HEK293 (cell line): ENCODE results near the gene PPP1R14C.

Experiments used
- CTCF ChIA-PET: fragments of 350-600 bp; formaldehyde crosslinking; extraction: SDS; loops from one replicate; lab custom pipeline; 2021; ENCODE audit warnings: antibody characterized with exemption; lab: Yijun Ruan, JAX
- POLR2A ChIA-PET: fragments of 300-600 bp; formaldehyde crosslinking; extraction: SDS; loops from one replicate; lab custom pipeline; 2020; ENCODE audit warnings: antibody characterized with exemption, inconsistent platforms; lab: Yijun Ruan, JAX
- H3K27ac ChIP-seq: fragments of 200-500 bp; sonication (Bioruptor generic); 2 replicates; pipeline ENCODE4 v1.5.1; 2014; ENCODE audit warnings: low read depth, low read length, control low read depth, inconsistent platforms; ENCODE audit errors: extremely low read depth
- H3K36me3 ChIP-seq, 2 experiments: fragments of 200-500 bp in 1 of 2; sonication (Bioruptor generic) in 1 of 2; 1 replicate in 1 of 2; 2 replicates in 1 of 2; pipeline ENCODE4 v1.5.1; 2014 to 2017; ENCODE audit warnings: inconsistent platforms in 2 of 2, low read length in 2 of 2; ENCODE audit not compliant: control insufficient read depth in 2 of 2, insufficient read depth in 1 of 2
- H3K4me1 ChIP-seq: fragments of 200-500 bp; sonication (Bioruptor generic); 2 replicates; pipeline ENCODE4 v1.5.1; 2014; ENCODE audit warnings: mild to moderate bottlenecking, low read length, inconsistent platforms; ENCODE audit not compliant: control insufficient read depth, insufficient read depth
- H3K4me3 ChIP-seq: 2 replicates; pipeline ENCODE4 v1.5.1; 2011; ENCODE audit warnings: low read depth, mild to moderate bottlenecking, control low read depth, low read length, moderate library complexity
- H3K9me3 ChIP-seq: fragments of 200-500 bp; sonication (Bioruptor generic); 2 replicates; pipeline ENCODE4 v1.5.1; 2014; ENCODE audit warnings: low read depth, low read length, inconsistent platforms; ENCODE audit not compliant: control insufficient read depth, insufficient read depth
- FEZF1 ChIP-seq: fragments of 450-650 bp; formaldehyde crosslinking; IDR thresholded peaks from 2 replicates; pipeline ENCODE4 v1.5.1; 2016; ENCODE audit warnings: missing biosample characterization, missing genetic modification characterization
- GLIS1 ChIP-seq: fragments of 450-650 bp; formaldehyde crosslinking; IDR thresholded peaks from 2 replicates; pipeline ENCODE4 v1.5.1; 2016; ENCODE audit warnings: missing biosample characterization, missing genetic modification characterization
- KLF7 ChIP-seq: fragments of 450-650 bp; formaldehyde crosslinking; IDR thresholded peaks from 2 replicates; pipeline ENCODE4 v1.5.1; 2016; ENCODE audit warnings: missing biosample characterization, missing genetic modification characterization, borderline replicate concordance
- OSR2 ChIP-seq: fragments of 450-650 bp; formaldehyde crosslinking; IDR thresholded peaks from 2 replicates; pipeline ENCODE4 v1.5.1; 2016; ENCODE audit warnings: missing biosample characterization, missing genetic modification characterization
- SCRT2 ChIP-seq: fragments of 450-650 bp; formaldehyde crosslinking; IDR thresholded peaks from 2 replicates; pipeline ENCODE4 v1.5.1; 2016; ENCODE audit warnings: missing biosample characterization, missing genetic modification characterization
- SP7 ChIP-seq: fragments of 450-650 bp; formaldehyde crosslinking; IDR thresholded peaks from 2 replicates; pipeline ENCODE4 v1.5.1; 2016; ENCODE audit warnings: missing biosample characterization, missing genetic modification characterization
- TRIM28 ChIP-seq: IDR thresholded peaks from 2 replicates; pipeline ENCODE4 v1.6.1; 2011; ENCODE audit warnings: low read length, control low read depth, borderline replicate concordance
- ZBTB48 ChIP-seq: fragments of 450-650 bp; formaldehyde crosslinking; IDR thresholded peaks from 2 replicates; pipeline ENCODE4 v1.5.1; 2016; ENCODE audit warnings: missing biosample characterization, missing genetic modification characterization
- ZEB2 ChIP-seq: fragments of 450-650 bp; formaldehyde crosslinking; IDR thresholded peaks from 2 replicates; pipeline ENCODE4 v1.5.1; 2016; ENCODE audit warnings: missing biosample characterization, missing genetic modification characterization
- ZFP37 ChIP-seq: fragments of 450-650 bp; formaldehyde crosslinking; IDR thresholded peaks from 2 replicates; pipeline ENCODE4 v1.5.1; 2016; ENCODE audit warnings: missing biosample characterization, missing genetic modification characterization
- ZNF239 ChIP-seq: fragments of 450-650 bp; formaldehyde crosslinking; IDR thresholded peaks from 2 replicates; pipeline ENCODE4 v1.5.1; 2016; ENCODE audit warnings: missing biosample characterization, missing genetic modification characterization
- ZNF302 ChIP-seq: fragments of 450-650 bp; formaldehyde crosslinking; IDR thresholded peaks from 2 replicates; pipeline ENCODE4 v1.5.1; 2016; ENCODE audit warnings: missing biosample characterization, missing genetic modification characterization, low read depth
- ZNF341 ChIP-seq: fragments of 450-650 bp; formaldehyde crosslinking; IDR thresholded peaks from 2 replicates; pipeline ENCODE4; 2016; ENCODE audit warnings: low read depth, missing biosample characterization, missing genetic modification characterization
- ZNF391 ChIP-seq: fragments of 450-650 bp; formaldehyde crosslinking; IDR thresholded peaks from 2 replicates; pipeline ENCODE4 v1.5.1; 2016; ENCODE audit warnings: low read depth, missing biosample characterization, missing genetic modification characterization, borderline replicate concordance
- ZNF433 ChIP-seq: fragments of 450-650 bp; formaldehyde crosslinking; IDR thresholded peaks from 2 replicates; pipeline ENCODE4 v1.5.1; 2016; ENCODE audit warnings: missing biosample characterization, missing genetic modification characterization, low read depth
- ZNF501 ChIP-seq: fragments of 450-650 bp; formaldehyde crosslinking; IDR thresholded peaks from 2 replicates; pipeline ENCODE4 v1.5.1; 2016; ENCODE audit warnings: missing biosample characterization, missing genetic modification characterization
- ZNF610 ChIP-seq: fragments of 450-650 bp; formaldehyde crosslinking; IDR thresholded peaks from 2 replicates; pipeline ENCODE4 v1.5.1; 2016; ENCODE audit warnings: missing biosample characterization, missing genetic modification characterization, borderline replicate concordance
- ZNF664 ChIP-seq: fragments of 450-650 bp; formaldehyde crosslinking; IDR thresholded peaks from 2 replicates; pipeline ENCODE4 v1.5.1; 2016; ENCODE audit warnings: missing biosample characterization, missing genetic modification characterization
- ZSCAN30 ChIP-seq: fragments of 450-650 bp; IDR thresholded peaks from 2 replicates; pipeline ENCODE4 v1.5.1; 2018; ENCODE audit warnings: missing biosample characterization, mild to moderate bottlenecking, missing genetic modification characterization, moderate library complexity
- TF ChIP-seq, protein P1 (sequence below): fragments of 450-650 bp; formaldehyde crosslinking; IDR thresholded peaks from 2 replicates; pipeline ENCODE4 v1.5.1; 2016; ENCODE audit warnings: missing biosample characterization, missing genetic modification characterization
- TF ChIP-seq, protein P2 (sequence below): fragments of 450-650 bp; formaldehyde crosslinking; IDR thresholded peaks from 2 replicates; pipeline ENCODE4 v1.5.1; 2017; ENCODE audit warnings: missing biosample characterization, missing genetic modification characterization
- TF ChIP-seq, protein P3 (sequence below): fragments of 450-650 bp; formaldehyde crosslinking; IDR thresholded peaks from 2 replicates; pipeline ENCODE4 v1.5.1; 2016; ENCODE audit warnings: missing biosample characterization, missing genetic modification characterization
- TF ChIP-seq, protein P4 (sequence below): fragments of 450-650 bp; formaldehyde crosslinking; IDR thresholded peaks from 2 replicates; pipeline ENCODE4 v1.5.1; 2016; ENCODE audit warnings: missing biosample characterization, missing genetic modification characterization

Gene PPP1R14C

DNA sequence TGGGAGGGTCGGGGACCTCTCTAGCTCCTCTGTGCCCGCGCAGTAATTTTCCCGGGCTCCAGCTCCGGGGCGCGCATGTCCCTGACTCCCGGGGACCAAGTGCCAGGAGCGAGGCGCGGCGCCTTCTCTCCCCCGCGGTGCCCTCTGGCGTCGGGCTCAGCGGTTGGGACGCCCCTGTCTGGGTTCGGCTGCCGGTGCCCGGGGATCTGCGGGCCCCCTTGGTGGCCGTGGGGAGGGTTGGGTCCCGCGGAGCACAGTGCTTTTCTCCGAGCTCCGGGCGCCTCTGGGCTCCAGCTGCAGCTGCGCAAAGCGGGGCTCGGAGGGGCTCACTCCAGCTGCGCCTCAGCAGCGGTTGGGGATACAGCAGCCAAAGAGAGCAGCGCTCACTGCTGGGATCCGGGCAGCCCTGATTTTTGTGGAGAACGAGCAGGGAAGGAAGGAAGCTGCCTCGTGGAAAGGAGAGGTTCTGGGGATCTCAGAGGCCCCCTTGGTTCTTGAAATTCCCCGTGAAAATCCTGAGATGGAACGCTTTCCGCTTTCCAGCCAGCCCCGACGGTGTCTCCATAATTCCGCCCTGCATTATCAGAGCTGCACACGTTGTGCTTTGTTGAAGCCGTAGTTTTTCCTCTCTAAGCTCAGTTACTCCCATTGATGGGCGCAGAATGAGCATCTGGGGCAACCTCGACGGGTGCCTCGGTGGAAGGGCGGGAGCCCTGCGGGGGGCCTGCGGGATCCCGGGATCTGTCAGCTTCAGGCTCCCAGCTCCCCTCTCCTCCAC lies 861 bp downstream of the PPP1R14C start (continued):
- TF ChIP-seq GLIS1 (peak; percentile 62), ZBTB48 (peak; percentile 53; the same call in 1 of the 2 replicates), ZNF391 (tag by site-specific recombination) (0 out of 2 replicates have a peak, but pooled peaks have one; percentile 14), ZNF239 (no peak), ZEB2 (peak; percentile 52; the same call in 1 of the 2 replicates), ZNF341 (0 out of 2 replicates have a peak, but pooled peaks have one; percentile 25), ZNF610 (tag by site-specific recombination) (0 out of 2 replicates have a peak, but pooled peaks have one; percentile 23), ZNF501 (tag by site-specific recombination) (peak; percentile 29; the same call in 1 of the 2 replicates), ZNF433 (tag by site-specific recombination) (no peak), ZFP37 (tag by site-specific recombination) (peak; percentile 44; the same call in 1 of the 2 replicates)
- TF ChIP-seq, protein P1, sequence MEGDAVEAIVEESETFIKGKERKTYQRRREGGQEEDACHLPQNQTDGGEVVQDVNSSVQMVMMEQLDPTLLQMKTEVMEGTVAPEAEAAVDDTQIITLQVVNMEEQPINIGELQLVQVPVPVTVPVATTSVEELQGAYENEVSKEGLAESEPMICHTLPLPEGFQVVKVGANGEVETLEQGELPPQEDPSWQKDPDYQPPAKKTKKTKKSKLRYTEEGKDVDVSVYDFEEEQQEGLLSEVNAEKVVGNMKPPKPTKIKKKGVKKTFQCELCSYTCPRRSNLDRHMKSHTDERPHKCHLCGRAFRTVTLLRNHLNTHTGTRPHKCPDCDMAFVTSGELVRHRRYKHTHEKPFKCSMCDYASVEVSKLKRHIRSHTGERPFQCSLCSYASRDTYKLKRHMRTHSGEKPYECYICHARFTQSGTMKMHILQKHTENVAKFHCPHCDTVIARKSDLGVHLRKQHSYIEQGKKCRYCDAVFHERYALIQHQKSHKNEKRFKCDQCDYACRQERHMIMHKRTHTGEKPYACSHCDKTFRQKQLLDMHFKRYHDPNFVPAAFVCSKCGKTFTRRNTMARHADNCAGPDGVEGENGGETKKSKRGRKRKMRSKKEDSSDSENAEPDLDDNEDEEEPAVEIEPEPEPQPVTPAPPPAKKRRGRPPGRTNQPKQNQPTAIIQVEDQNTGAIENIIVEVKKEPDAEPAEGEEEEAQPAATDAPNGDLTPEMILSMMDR, result peak; percentile 65
- TF ChIP-seq, all 188 proteins: peak for 20

DNA sequence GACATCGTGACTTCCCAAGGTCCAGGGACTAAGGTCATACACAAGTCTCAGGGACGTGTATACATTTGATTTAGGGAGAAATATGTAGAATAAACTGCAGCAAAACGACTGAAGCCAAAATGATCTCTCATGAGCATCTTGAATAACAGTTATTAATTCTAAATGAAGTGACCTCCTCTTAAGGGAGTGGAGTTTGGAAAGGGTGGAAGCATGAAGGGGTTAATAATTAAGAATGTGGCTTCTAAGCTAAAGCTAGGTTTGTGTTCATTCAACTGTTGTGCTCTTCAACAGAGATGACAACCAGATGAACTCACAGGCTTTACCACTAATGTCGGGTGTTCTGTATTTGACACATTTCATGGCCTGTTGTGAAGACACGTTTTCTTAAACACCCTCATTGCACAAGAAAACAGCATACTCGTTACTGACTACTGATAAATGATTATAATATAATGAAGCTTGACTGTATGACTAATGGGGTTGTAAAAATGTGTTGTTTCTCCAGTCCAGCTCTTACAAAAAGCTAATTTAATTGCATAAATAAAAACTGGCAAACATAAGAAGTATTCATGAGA lies 1.5 kb downstream of the PPP1R14C start:
- Histone ChIP-seq H3K4me1 (peaks cover 23% of the 10 kb centered on the region), H3K36me3 (no peaks in the 10 kb centered on the region), H3K4me3 (peak overlapping the region; percentile 79), H3K27ac (peak overlapping the region; percentile 90; the same call in 1 of the 2 replicates)
- ChIA-PET CTCF (interaction anchor here (0.6 to 3.5 kb wide), 15 partner anchors 9 to 256 kb away, joined by 3 to 40 read pairs (median 3); no protein-coding TSS in a partner anchor), POLR2A (interaction anchor here (0.6 to 2.8 kb wide), 5 partner anchors 10 to 76 kb away, joined by 3 to 8 read pairs (median 4); partner anchors contain the start of gene ULBP3)
- TF ChIP-seq ZNF302 (tag by site-specific recombination) (no peak), FEZF1 (tag by site-specific recombination) (peak; percentile 28; the same call in 1 of the 2 replicates), ZSCAN30 (tag by site-specific recombination) (0 out of 2 replicates have a peak, but pooled peaks have one; percentile 9), ZNF433 (tag by site-specific recombination) (0 out of 2 replicates have a peak, but pooled peaks have one; percentile 9), ZEB2 (0 out of 2 replicates have a peak, but pooled peaks have one; percentile 55), OSR2 (tag by site-specific recombination) (peak; percentile 46; the same call in 1 of the 2 replicates), TRIM28 (0 out of 2 replicates have a peak, but pooled peaks have one; percentile 32), KLF7 (no peak), ZNF664 (tag by site-specific recombination) (0 out of 2 replicates have a peak, but pooled peaks have one; percentile 20), SP7 (tag by site-specific recombination) (peak; percentile 49), SCRT2 (tag by site-specific recombination) (peak; percentile 63)
- TF ChIP-seq, protein P2, sequence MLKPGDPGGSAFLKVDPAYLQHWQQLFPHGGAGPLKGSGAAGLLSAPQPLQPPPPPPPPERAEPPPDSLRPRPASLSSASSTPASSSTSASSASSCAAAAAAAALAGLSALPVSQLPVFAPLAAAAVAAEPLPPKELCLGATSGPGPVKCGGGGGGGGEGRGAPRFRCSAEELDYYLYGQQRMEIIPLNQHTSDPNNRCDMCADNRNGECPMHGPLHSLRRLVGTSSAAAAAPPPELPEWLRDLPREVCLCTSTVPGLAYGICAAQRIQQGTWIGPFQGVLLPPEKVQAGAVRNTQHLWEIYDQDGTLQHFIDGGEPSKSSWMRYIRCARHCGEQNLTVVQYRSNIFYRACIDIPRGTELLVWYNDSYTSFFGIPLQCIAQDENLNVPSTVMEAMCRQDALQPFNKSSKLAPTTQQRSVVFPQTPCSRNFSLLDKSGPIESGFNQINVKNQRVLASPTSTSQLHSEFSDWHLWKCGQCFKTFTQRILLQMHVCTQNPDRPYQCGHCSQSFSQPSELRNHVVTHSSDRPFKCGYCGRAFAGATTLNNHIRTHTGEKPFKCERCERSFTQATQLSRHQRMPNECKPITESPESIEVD, result peak; percentile 96
- TF ChIP-seq, protein P3, sequence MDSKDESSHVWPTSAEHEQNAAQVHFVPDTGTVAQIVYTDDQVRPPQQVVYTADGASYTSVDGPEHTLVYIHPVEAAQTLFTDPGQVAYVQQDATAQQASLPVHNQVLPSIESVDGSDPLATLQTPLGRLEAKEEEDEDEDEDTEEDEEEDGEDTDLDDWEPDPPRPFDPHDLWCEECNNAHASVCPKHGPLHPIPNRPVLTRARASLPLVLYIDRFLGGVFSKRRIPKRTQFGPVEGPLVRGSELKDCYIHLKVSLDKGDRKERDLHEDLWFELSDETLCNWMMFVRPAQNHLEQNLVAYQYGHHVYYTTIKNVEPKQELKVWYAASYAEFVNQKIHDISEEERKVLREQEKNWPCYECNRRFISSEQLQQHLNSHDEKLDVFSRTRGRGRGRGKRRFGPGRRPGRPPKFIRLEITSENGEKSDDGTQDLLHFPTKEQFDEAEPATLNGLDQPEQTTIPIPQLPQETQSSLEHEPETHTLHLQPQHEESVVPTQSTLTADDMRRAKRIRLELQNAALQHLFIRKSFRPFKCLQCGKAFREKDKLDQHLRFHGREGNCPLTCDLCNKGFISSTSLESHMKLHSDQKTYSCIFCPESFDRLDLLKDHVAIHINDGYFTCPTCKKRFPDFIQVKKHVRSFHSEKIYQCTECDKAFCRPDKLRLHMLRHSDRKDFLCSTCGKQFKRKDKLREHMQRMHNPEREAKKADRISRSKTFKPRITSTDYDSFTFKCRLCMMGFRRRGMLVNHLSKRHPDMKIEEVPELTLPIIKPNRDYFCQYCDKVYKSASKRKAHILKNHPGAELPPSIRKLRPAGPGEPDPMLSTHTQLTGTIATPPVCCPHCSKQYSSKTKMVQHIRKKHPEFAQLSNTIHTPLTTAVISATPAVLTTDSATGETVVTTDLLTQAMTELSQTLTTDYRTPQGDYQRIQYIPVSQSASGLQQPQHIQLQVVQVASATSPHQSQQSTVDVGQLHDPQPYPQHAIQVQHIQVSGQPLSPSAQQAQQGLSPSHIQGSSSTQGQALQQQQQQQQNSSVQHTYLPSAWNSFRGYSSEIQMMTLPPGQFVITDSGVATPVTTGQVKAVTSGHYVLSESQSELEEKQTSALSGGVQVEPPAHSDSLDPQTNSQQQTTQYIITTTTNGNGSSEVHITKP (tag by site-specific recombination), result peak; percentile 34
- TF ChIP-seq, protein P4, sequence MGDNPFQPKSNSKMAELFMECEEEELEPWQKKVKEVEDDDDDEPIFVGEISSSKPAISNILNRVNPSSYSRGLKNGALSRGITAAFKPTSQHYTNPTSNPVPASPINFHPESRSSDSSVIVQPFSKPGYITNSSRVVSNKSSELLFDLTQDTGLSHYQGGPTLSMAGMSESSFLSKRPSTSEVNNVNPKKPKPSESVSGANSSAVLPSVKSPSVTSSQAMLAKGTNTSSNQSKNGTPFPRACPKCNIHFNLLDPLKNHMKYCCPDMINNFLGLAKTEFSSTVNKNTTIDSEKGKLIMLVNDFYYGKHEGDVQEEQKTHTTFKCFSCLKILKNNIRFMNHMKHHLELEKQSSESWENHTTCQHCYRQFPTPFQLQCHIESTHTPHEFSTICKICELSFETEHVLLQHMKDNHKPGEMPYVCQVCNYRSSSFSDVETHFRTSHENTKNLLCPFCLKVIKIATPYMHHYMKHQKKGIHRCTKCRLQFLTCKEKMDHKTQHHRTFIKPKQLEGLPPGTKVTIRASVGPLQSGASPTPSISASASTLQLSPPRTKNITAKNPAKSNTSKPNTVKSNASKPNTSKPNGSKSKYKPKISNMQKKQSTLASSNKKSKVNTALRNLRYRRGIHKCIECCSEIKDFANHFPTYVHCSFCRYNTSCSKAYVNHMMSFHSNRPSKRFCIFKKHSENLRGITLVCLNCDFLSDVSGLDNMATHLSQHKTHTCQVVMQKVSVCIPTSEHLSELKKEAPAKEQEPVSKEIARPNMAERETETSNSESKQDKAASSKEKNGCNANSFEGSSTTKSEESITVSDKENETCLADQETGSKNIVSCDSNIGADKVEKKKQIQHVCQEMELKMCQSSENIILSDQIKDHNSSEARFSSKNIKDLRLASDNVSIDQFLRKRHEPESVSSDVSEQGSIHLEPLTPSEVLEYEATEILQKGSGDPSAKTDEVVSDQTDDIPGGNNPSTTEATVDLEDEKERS (tag by site-specific recombination), result no peak
- TF ChIP-seq, all 188 proteins: peak for 11
- H3K9me3 ChIP-seq, result no peaks in the 10 kb centered on the region
